Motor neuron (in vitro differentiated cells): Measurements from ENCODE around the gene SH3BGRL. TPM values are rescaled to one million over a fixed set of nuclear protein-coding genes. Genes with fewer than 3 reads are reported as not detected.
"Not testable (repeated sequence)": the region's sequence is repeated elsewhere in the genome, so short reads cannot be mapped to it uniquely, and the experiment has no call there.

ENCODE experiments used
- ATAC-seq, 8 experiments: fragments of 200-7000 bp; cut with Tn5 transposase; replicated peaks in 6 of 8; 2 replicates each; pipeline ENCODE4 v1.8.0; 2021; ENCODE audit warnings: mild to moderate bottlenecking in 8 of 8, moderate library complexity in 8 of 8
- H3K27ac ChIP-seq, 2 donors: fragments of 250-450 bp; sonication (Bioruptor Pico); 2 replicates each; pipeline ENCODE4 v1.9.0; 2021; ENCODE audit warnings: antibody characterized with exemption in 2 of 2, mild to moderate bottlenecking in 2 of 2, moderate library complexity in 1 of 2
- H3K4me1 ChIP-seq, 2 donors: fragments of 250-450 bp; sonication (Bioruptor Pico); replicated peaks in 1 of 2; 2 replicates each; pipeline ENCODE4 v1.6.1; 2021; ENCODE audit warnings: antibody characterized with exemption in 2 of 2, mild to moderate bottlenecking in 2 of 2, moderate library complexity in 1 of 2
- H3K4me3 ChIP-seq, 5 donors: fragments of 250-450 bp; sonication (Bioruptor Pico); 2 replicates each; pipeline ENCODE4 v1.9.0; 2021; ENCODE audit warnings: antibody characterized with exemption in 5 of 5, mild to moderate bottlenecking in 5 of 5, moderate library complexity in 4 of 5
- WGBS, 10 experiments: fragments of 450-650 bp; shearing (Covaris generic); methylation state at CpG; one replicate each; pipeline ENCODE4 v1.0.0; 2022; 5-methylcytosine and 5-hydroxymethylcytosine counted together
- in situ Hi-C, 9 experiments: fragments of 400-800 bp; cut with MboI; loops; one replicate each; pipeline ENCODE4 v1.15.0; 2021; ENCODE audit warnings: low sequenced_read_pairs in 9 of 9, low pct_unique_long_range_greater_than_20kb in 2 of 9; ENCODE audit not compliant: unreplicated experiment in 9 of 9
- total RNA-seq, 8 experiments: library from RNA; unstranded; fragments of 300-600 nt; gene quantifications; 2 replicates each; pipeline versions ENCODE4 v1.2.3 to v1.2.4, GENCODE V29; 2022

SH3BGRL gene
- total RNA-seq, 8 experiments from 2014 or later, result 57.5 to 117 (median 73.0) TPM

GRCh38 chrX:81337805-81338204, 135.9 kb downstream of the SH3BGRL start:
- WGBS, 10 experiments, result 60% methylated on average over 1 of the region's 3 CpGs; no CpG with 5 or more reads in 9 of the 10 experiments
- Histone ChIP-seq H3K4me3 (no peak overlapping the region), H3K4me1 (no peaks in the 10 kb centered on the region), H3K27ac (no peak overlapping the region)
- in situ Hi-C loops, result no loop called here
- ATAC-seq, result peak in 1 of 8 experiments; percentile 32

- WGBS, 10 experiments, result 69 to 100% (median 100%) methylated on average over 1 of the region's 1 CpG; no CpG with 5 or more reads in 3 of the 10 experiments
- Histone ChIP-seq H3K4me1 (no peaks in the 10 kb centered on the region), H3K27ac (no peak overlapping the region), H3K4me3 (no peak overlapping the region)
- in situ Hi-C loops, result no loop called here
- ATAC-seq, result no peak
These were observed 137.0 kb downstream of the SH3BGRL start for GRCh38 chrX:81338924-81339323.

DNA sequence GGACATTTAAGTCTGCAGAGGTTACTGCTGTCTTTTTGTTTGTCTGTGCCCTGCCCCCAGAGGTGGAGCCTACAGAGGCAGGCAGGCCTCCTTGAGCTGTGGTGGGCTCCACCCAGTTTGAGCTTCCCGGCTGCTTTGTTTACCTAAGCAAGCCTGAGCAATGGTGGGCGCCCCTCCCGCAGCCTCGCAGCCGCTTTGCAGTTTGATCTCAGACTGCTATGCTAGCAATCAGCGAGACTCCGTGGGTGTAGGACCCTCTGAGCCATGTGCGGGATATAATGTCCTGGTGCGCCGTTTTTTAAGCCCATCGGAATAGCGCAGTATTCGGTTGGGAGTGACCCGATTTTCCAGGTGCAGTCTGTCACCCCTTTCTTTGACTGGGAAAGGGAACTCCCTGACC, 143.4 kb downstream of the SH3BGRL start:
- H3K27ac ChIP-seq, H3K4me3 ChIP-seq, in situ Hi-C loops, ATAC-seq, H3K4me1 ChIP-seq: not testable (repeated sequence)
- WGBS, 10 experiments, result 72% methylated on average over 12 of the region's 14 CpGs; no CpG with 5 or more reads in 9 of the 10 experiments

Other genes with a start within 250 kb of the SH3BGRL start
- gene HMGN5, start 189 bp upstream of the SH3BGRL start, total RNA-seq, result 10 to 100 TPM in 1 of 8 experiments, 1 to 10 TPM in 7; 1.5 to 15.3 (median 2.3) TPM